ENCODE data around the gene SQOR. TPM values are rescaled to one million over a fixed set of nuclear protein-coding genes. Genes with fewer than 3 reads are reported as not detected.

The SQOR gene
- total and polyA plus RNA-seq, 2 donors (not counting 1 experiment from before 2014, with no cell fraction given) = 25.6 to 29.1 TPM

GRCh38 chr15:45701108-45701507, 66.3 kb downstream of the SQOR start:
- ATAC-seq (ENCODE audit: low read depth) (no peak), DNase-seq (no peak)
- H4K20me1 ChIP-seq (ENCODE audit: control insufficient read depth, insufficient read depth, low read length, poor library complexity, severe bottlenecking) = no peaks in the 10 kb centered on the region
- 100% methylated on average over 2 of the region's 3 CpGs for WGBS (ENCODE audit: insufficient coverage)
- H3K79me2 ChIP-seq (ENCODE audit: control insufficient read depth, insufficient read depth, low read length) = no peaks in the 10 kb centered on the region
- no peak overlapping the region for H3K4me3 ChIP-seq (ENCODE audit: control extremely low read depth in 1 of 5, extremely low read depth in 1 of 5, insufficient read depth in 1 of 5, low read depth in 2 of 5, low read length in 4 of 5)
- no peak overlapping the region for H3K4me2 ChIP-seq (replicated peaks; ENCODE audit: low read depth, low read length, poor library complexity, severe bottlenecking)
- peaks cover 10 to 12% of the 10 kb centered on the region in 2 donors for H3K4me1 ChIP-seq (ENCODE audit: control insufficient read depth in 2 of 2, insufficient read depth in 2 of 2, low read length in 2 of 2)
- H3K9me3 ChIP-seq (ENCODE audit: control extremely low read depth in 1 of 3, control insufficient read depth in 2 of 3, insufficient read depth in 1 of 3, low read length in 2 of 3) = peaks cover 0 to 9% (median 0%) of the 10 kb centered on the region in 3 donors
- H3K4me1 Mint-ChIP-seq = peaks cover 14% of the 10 kb centered on the region
- no peak overlapping the region for H2AFZ ChIP-seq (ENCODE audit: insufficient read depth, low read depth, low read length, poor library complexity, severe bottlenecking)
- TF ChIP-seq CTCF (IDR thresholded peaks at IDR 0.05) = no peak
- no peak for TF ChIP-seq EZH2 (IDR thresholded peaks at IDR 0.05; ENCODE audit: borderline replicate concordance, insufficient read depth, low read depth, low read length, poor library complexity, severe bottlenecking)
- H3K4me3 Mint-ChIP-seq = no peak overlapping the region
- CTCF ChIA-PET = no interaction called here
- H3K9ac ChIP-seq (ENCODE audit: low read length) = no peak overlapping the region
- H3K27me3 Mint-ChIP-seq = peaks cover 8% of the 10 kb centered on the region
- intact Hi-C loops (cut with micrococcal nuclease) = no loop called here
- no peak overlapping the region for H3K27ac ChIP-seq (ENCODE audit: low read length in 2 of 2)
- H3K36me3 ChIP-seq (replicated peaks in 1 of 2; ENCODE audit: control extremely low read depth in 1 of 2, control insufficient read depth in 1 of 2, extremely low read depth in 1 of 2, insufficient read depth in 2 of 2, low read length in 1 of 2) = no peaks in the 10 kb centered on the region
- H3K27me3 ChIP-seq (replicated peaks in 1 of 4; ENCODE audit: control extremely low read depth in 1 of 4, control insufficient read depth in 3 of 4, insufficient read depth in 4 of 4, low read length in 3 of 4) = peaks cover 0 to 14% (median 7%) of the 10 kb centered on the region in 4 experiments
- H3K27ac Mint-ChIP-seq = no peak overlapping the region
- POLR2A ChIA-PET = no interaction called here
- no peaks in the 10 kb centered on the region for H3K9me3 Mint-ChIP-seq (ENCODE audit: insufficient read depth)

GRCh38 chr15:45702041-45702440, 67.2 kb downstream of the SQOR start:
- no peaks in the 10 kb centered on the region for H3K9me3 Mint-ChIP-seq (ENCODE audit: insufficient read depth)
- Histone ChIP-seq H3K27ac (ENCODE audit: low read length in 2 of 2) (no peak overlapping the region), H3K79me2 (ENCODE audit: control insufficient read depth, insufficient read depth, low read length) (no peaks in the 10 kb centered on the region), H3K4me2 (replicated peaks; ENCODE audit: low read depth, low read length, poor library complexity, severe bottlenecking) (no peak overlapping the region), H2AFZ (ENCODE audit: insufficient read depth, low read depth, low read length, poor library complexity, severe bottlenecking) (no peak overlapping the region), H3K9me3 (ENCODE audit: control extremely low read depth in 1 of 3, control insufficient read depth in 2 of 3, insufficient read depth in 1 of 3, low read length in 2 of 3) (peaks cover 0 to 9% (median 0%) of the 10 kb centered on the region in 3 donors), H3K4me1 (ENCODE audit: control insufficient read depth in 2 of 2, insufficient read depth in 2 of 2, low read length in 2 of 2) (peaks cover 10 to 12% of the 10 kb centered on the region in 2 donors), H4K20me1 (ENCODE audit: control insufficient read depth, insufficient read depth, low read length, poor library complexity, severe bottlenecking) (no peaks in the 10 kb centered on the region), H3K9ac (ENCODE audit: low read length) (no peak overlapping the region), H3K36me3 (replicated peaks in 1 of 2; ENCODE audit: control extremely low read depth in 1 of 2, control insufficient read depth in 1 of 2, extremely low read depth in 1 of 2, insufficient read depth in 2 of 2, low read length in 1 of 2) (no peaks in the 10 kb centered on the region), H3K4me3 (ENCODE audit: control extremely low read depth in 1 of 5, extremely low read depth in 1 of 5, insufficient read depth in 1 of 5, low read depth in 2 of 5, low read length in 4 of 5) (no peak overlapping the region), H3K27me3 (replicated peaks in 1 of 4; ENCODE audit: control extremely low read depth in 1 of 4, control insufficient read depth in 3 of 4, insufficient read depth in 4 of 4, low read length in 3 of 4) (peaks cover 0 to 14% (median 7%) of the 10 kb centered on the region in 4 experiments)
- ATAC-seq (ENCODE audit: low read depth) (no peak), DNase-seq (no peak)
- peaks cover 14% of the 10 kb centered on the region for H3K4me1 Mint-ChIP-seq
- intact Hi-C loops (cut with micrococcal nuclease) = no loop called here
- TF ChIP-seq CTCF (IDR thresholded peaks at IDR 0.05) = no peak
- no peak for TF ChIP-seq EZH2 (IDR thresholded peaks at IDR 0.05; ENCODE audit: borderline replicate concordance, insufficient read depth, low read depth, low read length, poor library complexity, severe bottlenecking)
- ChIA-PET CTCF (no interaction called here), POLR2A (no interaction called here)
- no peak overlapping the region for H3K27ac Mint-ChIP-seq
- peaks cover 8% of the 10 kb centered on the region for H3K27me3 Mint-ChIP-seq
- WGBS (ENCODE audit: insufficient coverage) = 100% methylated on average over 3 of the region's 3 CpGs
- no peak overlapping the region for H3K4me3 Mint-ChIP-seq
